HG03432 (cell line): ENCODE results near the gene UBC.
"Not testable (repeated sequence)": the region's sequence is repeated elsewhere in the genome, so short reads cannot be mapped to it uniquely, and the experiment has no call there.

Experiments used
- ATAC-seq: cut with Tn5 transposase; IDR thresholded peaks from one replicate; pipeline ENCODE4 v1.9.1; 2021; ENCODE audit warnings: mild to moderate bottlenecking, moderate library complexity; ENCODE audit not compliant: unreplicated experiment

UBC gene

DNA sequence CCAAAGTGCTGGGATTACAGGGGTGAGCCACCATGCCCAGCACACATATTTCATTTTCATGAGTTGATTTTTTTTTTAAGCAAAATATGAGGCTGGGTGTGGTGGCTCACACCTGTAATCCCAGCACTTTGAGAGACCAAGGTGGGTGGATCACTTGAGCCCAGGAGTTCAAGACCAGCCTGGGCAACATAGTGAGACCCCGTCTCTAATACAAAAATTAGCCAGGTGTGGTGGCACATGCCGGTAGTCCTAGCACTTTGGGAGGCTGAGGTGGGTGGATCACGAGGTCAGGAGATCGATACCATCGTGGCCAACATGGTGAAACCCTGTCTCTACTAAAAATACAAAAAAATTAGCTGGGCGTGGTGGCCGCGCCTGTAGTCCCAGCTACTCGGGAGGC lies 17.1 kb upstream of the UBC start:
- not testable (repeated sequence) for ATAC-seq

GRCh38 chr12:124930586-124930985 lies 16.1 kb upstream of the UBC start:
- no peak for ATAC-seq

- no peak for ATAC-seq
Observed at GRCh38 chr12:124929649-124930419, 15.4 kb upstream of the UBC start.

- ATAC-seq, result no peak
Observed at GRCh38 chr12:124928912-124929530, 14.6 kb upstream of the UBC start.

GRCh38 chr12:124928095-124928911 lies 13.9 kb upstream of the UBC start:
- ATAC-seq, result peak; percentile 51

- ATAC-seq, result peak; percentile 79
Observed at GRCh38 chr12:124927201-124928094, 13.0 kb upstream of the UBC start.

GRCh38 chr12:124925782-124926181 lies 11.3 kb upstream of the UBC start:
- not testable (repeated sequence) for ATAC-seq

GRCh38 chr12:124925117-124925516 lies 10.7 kb upstream of the UBC start:
- no peak for ATAC-seq

- no peak for ATAC-seq
Observed at GRCh38 chr12:124923905-124924734, 9.7 kb upstream of the UBC start.

DNA sequence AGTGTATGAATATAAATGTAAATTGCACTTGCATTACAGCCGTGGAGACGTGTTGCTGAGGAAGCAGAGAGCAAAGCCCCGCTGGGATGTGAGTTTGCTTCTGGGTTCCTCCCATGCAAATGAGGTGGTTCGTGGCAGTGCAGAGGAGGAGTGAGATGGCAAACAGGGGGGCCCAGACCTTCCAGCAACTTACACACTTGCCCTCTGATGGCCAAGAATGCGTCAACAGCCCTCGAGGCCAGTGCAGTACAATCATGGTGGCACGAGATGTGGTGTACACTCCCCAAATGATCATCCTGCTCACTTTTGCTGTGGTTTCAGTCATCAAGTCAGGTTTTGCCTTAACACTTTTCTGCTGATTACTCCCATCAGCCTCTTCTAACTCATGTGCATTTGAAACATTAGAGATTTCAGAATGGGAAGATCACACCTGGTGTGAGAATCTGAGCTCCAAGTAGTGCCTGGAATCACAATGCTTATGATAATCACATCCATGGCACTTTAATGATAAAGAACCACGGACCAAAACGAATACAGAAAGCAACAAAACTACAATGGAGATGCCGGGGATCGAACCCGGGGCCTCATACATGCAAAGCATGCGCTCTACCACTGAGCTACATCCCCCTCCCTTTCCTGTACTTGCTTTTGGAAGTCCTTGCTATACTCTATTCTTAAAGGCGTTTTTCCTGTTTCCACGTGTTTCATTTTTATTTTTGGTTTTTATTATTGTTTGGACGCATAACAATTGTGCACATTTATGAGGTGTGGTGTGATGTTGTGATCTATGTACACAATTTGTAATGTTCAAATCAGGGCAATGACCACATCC lies 7.0 kb upstream of the UBC start:
- ATAC-seq, result peak; percentile 48

- no peak for ATAC-seq
Observed at GRCh38 chr12:124920353-124920935, 6.0 kb upstream of the UBC start.

GRCh38 chr12:124919521-124920352 lies 5.3 kb upstream of the UBC start:
- ATAC-seq, result no peak

DNA sequence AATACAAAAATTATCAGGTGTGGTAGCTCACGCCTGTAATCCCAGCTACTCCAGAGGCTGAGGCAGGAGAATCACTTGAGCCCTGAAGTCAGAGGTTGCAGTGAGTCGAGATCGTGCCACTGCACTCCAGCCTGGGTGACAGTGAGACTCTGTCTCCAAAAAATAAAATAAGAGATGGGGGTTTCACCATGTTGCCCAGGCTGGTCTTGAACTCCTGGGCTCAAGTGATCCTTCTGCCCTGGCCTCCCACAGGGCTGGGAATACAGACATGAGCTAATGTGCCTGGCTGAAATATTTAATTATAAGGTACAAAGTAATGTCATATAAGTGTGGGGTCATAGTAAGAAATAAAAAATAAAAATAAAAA lies 4.2 kb upstream of the UBC start:
- ATAC-seq, result not testable (repeated sequence)

GRCh38 chr12:124917841-124918621 lies 3.6 kb upstream of the UBC start:
- no peak for ATAC-seq

DNA sequence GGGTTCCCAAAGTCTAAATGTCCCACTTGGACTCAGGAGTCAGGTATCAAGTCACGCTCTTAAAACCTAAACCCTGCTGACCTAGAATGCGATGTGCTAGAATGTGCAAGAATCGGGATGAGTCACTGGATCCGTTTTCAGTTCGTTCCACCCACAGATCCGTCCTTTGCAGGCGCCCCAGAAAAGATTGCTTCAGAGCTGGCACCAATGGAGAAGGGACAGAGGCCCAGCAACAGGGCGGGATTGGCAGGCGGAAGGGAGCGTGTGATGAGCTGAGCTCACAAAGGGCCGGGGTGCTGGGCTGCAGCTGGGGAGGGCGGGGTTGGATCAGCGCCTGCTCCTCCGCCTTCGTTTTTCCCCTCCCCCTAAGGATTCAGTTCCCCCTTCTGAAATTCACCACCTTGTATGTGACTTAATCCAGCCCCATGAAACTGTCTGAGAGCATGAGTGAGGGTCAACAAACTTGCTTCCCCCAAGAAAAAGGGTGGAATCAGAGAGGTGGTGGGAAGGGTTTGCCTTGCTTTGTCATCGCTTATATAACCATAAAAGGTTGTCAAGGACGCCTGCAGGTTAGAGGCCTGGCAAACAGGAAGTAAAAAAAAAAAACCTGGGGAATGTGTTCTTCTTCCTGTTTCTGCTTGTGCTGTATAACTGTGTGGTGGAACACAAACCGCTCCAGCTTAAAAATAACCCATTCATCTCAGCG lies 2.8 kb upstream of the UBC start:
- ATAC-seq, result peak; percentile 61

DNA sequence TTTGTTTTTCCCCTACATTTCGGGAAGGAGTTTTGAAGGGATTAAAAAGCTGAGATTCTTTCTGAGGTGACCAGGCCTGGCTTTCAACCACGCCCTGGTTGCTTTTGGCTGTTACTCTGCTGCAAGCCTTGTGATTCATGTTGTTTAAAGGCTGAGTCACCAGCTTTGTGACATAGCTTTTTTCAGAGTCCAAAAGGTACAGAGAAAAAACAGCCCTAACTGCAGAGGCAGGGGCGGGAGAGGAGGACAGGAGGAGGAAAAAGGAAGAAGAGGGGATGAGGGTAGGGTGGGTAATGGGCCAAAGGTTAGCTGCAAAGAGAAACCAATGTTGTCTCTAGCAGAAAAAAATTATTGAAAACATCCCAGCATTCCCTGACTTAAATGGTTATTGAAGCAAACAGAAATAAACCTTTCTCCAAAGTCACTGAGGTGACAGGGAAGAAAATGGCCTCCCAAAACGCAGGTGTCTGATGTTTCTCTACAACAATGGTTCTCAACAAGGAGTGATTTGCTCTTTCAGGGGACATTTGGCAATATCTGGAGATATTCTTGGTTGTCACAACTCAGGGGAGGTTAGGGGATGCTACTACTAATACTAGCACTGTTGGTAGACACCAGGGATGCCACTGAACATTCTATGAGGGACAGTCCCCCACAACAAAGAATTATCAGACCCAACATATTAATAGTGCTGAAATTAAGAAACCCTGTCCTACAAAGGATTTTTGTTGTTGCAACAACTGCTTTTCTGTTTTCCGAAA lies 2.1 kb upstream of the UBC start:
- ATAC-seq, result no peak
